ENCODE data around the gene AFG1L. TPM values are rescaled to one million over a fixed set of nuclear protein-coding genes. Genes with fewer than 3 reads are reported as not detected.

The AFG1L gene
- total RNA-seq, 1 experiment from 2014 or later: 7.9 TPM

DNA sequence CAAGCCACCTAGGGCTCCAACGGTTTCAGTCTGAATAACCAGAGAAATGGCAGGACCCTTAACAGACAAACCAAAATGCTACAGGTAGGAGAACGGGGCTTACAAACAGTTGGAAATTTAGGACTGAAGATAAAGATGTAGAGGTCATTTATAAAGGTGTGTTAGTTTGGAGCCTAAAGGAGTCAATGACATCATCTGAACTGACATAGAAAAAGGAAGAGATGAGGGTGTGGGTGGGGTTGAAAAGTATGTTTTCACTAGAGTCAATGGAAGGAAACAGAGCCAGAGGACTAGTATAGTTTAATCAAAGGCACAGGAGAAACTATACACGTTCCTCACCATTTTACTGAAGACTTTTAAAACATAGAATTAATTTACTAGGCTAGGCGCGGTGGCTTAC lies 194.8 kb downstream of the AFG1L start:
- POLR2A ChIA-PET: no interaction called here
- no peaks in the 10 kb centered on the region for H3K27me3 Mint-ChIP-seq (ENCODE audit: low read depth)
- no peaks in the 10 kb centered on the region for H3K9me3 Mint-ChIP-seq
- H3K27ac Mint-ChIP-seq: no peak overlapping the region
- no peak overlapping the region for H3K4me3 Mint-ChIP-seq
- CTCF ChIA-PET: interaction anchor here (1.2 kb wide), 1 partner anchor 314 kb away, joined by 4 read pairs; no protein-coding TSS in a partner anchor
- no peaks in the 10 kb centered on the region for H3K36me3 Mint-ChIP-seq
- ATAC-seq: no peak
- DNase-seq (ENCODE audit: low spot score): no peak
- H3K4me1 Mint-ChIP-seq: no peaks in the 10 kb centered on the region
- TF ChIP-seq CREM (CRISPR knock-in tag; IDR thresholded peaks at IDR 0.05) (no peak), ATF2 (CRISPR knock-in tag; IDR thresholded peaks at IDR 0.05; ENCODE audit: borderline replicate concordance, low read depth) (no peak), TEAD4 (CRISPR knock-in tag; IDR thresholded peaks at IDR 0.05) (no peak), ZNF281 (CRISPR knock-in tag; IDR thresholded peaks at IDR 0.05) (no peak), NR2C2 (CRISPR knock-in tag; IDR thresholded peaks at IDR 0.05) (no peak)
- TF ChIP-seq, protein P1, sequence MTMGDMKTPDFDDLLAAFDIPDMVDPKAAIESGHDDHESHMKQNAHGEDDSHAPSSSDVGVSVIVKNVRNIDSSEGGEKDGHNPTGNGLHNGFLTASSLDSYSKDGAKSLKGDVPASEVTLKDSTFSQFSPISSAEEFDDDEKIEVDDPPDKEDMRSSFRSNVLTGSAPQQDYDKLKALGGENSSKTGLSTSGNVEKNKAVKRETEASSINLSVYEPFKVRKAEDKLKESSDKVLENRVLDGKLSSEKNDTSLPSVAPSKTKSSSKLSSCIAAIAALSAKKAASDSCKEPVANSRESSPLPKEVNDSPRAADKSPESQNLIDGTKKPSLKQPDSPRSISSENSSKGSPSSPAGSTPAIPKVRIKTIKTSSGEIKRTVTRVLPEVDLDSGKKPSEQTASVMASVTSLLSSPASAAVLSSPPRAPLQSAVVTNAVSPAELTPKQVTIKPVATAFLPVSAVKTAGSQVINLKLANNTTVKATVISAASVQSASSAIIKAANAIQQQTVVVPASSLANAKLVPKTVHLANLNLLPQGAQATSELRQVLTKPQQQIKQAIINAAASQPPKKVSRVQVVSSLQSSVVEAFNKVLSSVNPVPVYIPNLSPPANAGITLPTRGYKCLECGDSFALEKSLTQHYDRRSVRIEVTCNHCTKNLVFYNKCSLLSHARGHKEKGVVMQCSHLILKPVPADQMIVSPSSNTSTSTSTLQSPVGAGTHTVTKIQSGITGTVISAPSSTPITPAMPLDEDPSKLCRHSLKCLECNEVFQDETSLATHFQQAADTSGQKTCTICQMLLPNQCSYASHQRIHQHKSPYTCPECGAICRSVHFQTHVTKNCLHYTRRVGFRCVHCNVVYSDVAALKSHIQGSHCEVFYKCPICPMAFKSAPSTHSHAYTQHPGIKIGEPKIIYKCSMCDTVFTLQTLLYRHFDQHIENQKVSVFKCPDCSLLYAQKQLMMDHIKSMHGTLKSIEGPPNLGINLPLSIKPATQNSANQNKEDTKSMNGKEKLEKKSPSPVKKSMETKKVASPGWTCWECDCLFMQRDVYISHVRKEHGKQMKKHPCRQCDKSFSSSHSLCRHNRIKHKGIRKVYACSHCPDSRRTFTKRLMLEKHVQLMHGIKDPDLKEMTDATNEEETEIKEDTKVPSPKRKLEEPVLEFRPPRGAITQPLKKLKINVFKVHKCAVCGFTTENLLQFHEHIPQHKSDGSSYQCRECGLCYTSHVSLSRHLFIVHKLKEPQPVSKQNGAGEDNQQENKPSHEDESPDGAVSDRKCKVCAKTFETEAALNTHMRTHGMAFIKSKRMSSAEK (CRISPR knock-in tag; IDR thresholded peaks at IDR 0.05; ENCODE audit: borderline replicate concordance): no peak
- TF ChIP-seq, protein P2, sequence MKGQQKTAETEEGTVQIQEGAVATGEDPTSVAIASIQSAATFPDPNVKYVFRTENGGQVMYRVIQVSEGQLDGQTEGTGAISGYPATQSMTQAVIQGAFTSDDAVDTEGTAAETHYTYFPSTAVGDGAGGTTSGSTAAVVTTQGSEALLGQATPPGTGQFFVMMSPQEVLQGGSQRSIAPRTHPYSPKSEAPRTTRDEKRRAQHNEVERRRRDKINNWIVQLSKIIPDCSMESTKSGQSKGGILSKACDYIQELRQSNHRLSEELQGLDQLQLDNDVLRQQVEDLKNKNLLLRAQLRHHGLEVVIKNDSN (CRISPR knock-in tag; IDR thresholded peaks at IDR 0.05): no peak
- TF ChIP-seq, protein P3, sequence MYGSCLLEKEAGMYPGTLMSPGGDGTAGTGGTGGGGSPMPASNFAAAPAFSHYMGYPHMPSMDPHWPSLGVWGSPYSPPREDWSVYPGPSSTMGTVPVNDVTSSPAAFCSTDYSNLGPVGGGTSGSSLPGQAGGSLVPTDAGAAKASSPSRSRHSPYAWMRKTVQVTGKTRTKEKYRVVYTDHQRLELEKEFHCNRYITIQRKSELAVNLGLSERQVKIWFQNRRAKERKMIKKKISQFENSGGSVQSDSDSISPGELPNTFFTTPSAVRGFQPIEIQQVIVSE (CRISPR knock-in tag; IDR thresholded peaks at IDR 0.05; ENCODE audit: borderline replicate concordance): no peak

DNA sequence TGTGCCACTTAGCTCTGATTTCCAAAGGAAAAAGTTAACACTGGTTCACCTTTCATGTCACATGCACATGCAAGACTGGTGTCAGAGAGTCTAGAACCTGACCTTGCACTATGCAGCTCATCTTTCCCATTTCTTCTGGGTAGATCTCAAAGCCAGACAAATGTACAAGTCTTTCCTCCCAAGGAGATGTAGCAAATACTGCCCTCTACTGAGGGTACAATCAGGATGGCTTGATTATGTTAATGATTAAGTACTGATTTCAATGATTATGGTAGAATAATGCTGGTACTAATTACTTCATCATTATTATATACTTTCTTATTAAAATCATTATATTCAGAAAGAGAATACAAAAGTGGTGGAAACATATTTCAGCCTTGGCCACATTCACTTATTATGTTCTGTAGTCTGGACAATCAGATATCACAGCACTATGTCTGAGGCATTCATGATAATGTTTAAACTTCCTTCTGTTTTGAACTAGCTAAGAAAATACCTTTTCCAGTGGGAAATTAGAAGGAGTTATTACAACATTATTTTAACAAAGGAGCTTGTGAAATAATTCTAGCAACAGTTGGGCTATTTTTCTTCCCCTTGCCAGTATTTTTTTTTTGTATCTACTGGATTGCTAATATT lies 197.4 kb downstream of the AFG1L start:
- CTCF ChIA-PET: interaction anchor here (0.6 to 5.2 kb wide), 31 partner anchors 13 to 891 kb away, joined by 3 to 53 read pairs (median 4); partner anchors contain the start of genes AFG1L and SNX3
- DNase-seq (ENCODE audit: low spot score): no peak
- POLR2A ChIA-PET: no interaction called here
- no peak; the same call in 1 of the 2 replicates for ATAC-seq
- Mint-ChIP-seq H3K27me3 (ENCODE audit: low read depth) (no peaks in the 10 kb centered on the region), H3K9me3 (no peaks in the 10 kb centered on the region), H3K36me3 (no peaks in the 10 kb centered on the region), H3K27ac (no peak overlapping the region), H3K4me1 (no peaks in the 10 kb centered on the region), H3K4me3 (no peak overlapping the region)
- TF ChIP-seq ZNF671 (CRISPR knock-in tag; IDR thresholded peaks at IDR 0.05) (no peak), OVOL2 (CRISPR knock-in tag; IDR thresholded peaks at IDR 0.05; ENCODE audit: borderline replicate concordance) (no peak), TCF7 (CRISPR knock-in tag; IDR thresholded peaks at IDR 0.05; ENCODE audit: low read depth) (no peak), STAT6 (CRISPR knock-in tag; conservative IDR thresholded peaks at IDR 0.05; ENCODE audit: low read depth) (no peak), GRHL2 (CRISPR knock-in tag; IDR thresholded peaks at IDR 0.05; ENCODE audit: insufficient replicate concordance, severe bottlenecking) (no peak), RORB (CRISPR knock-in tag; IDR thresholded peaks at IDR 0.05) (no peak), GABPB1 (CRISPR knock-in tag; IDR thresholded peaks at IDR 0.05) (no peak)
- TF ChIP-seq, protein P4, sequence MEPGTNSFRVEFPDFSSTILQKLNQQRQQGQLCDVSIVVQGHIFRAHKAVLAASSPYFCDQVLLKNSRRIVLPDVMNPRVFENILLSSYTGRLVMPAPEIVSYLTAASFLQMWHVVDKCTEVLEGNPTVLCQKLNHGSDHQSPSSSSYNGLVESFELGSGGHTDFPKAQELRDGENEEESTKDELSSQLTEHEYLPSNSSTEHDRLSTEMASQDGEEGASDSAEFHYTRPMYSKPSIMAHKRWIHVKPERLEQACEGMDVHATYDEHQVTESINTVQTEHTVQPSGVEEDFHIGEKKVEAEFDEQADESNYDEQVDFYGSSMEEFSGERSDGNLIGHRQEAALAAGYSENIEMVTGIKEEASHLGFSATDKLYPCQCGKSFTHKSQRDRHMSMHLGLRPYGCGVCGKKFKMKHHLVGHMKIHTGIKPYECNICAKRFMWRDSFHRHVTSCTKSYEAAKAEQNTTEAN (CRISPR knock-in tag; IDR thresholded peaks at IDR 0.05): no peak
